Right hindlimb (tissue), 1 donor: ENCODE measurements around the gene MECP2.

Experiments
- DNase-seq: peaks from one replicate; pipeline ENCODE4 v3.0.0-alpha.2; 2018

MECP2 gene

GRCh38 chrX:154115071-154115470 is 17.6 kb upstream of the MECP2 start:
- DNase-seq = no peak

GRCh38 chrX:154114652-154115051 is 17.1 kb upstream of the MECP2 start:
- no peak for DNase-seq

DNA sequence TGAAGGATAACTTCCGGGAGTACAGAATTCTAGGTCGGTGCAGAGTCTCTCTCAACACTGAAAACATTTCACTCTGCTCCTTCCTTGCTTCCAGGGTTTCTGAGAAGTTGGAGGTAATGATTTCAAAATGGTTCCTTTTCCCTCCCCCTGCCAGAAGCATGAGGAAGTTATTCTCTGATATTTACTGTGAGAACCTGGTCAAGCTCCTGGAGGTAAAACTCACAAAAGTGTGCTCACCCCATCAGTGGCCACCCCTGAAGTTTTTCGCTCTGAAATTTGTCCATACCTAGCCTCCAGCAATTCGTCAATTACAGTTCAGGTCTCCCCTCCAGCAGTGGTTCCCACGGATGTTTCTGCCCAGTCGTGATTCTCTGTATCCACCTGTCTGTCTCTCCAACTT is 16.2 kb upstream of the MECP2 start:
- DNase-seq = no peak

DNA sequence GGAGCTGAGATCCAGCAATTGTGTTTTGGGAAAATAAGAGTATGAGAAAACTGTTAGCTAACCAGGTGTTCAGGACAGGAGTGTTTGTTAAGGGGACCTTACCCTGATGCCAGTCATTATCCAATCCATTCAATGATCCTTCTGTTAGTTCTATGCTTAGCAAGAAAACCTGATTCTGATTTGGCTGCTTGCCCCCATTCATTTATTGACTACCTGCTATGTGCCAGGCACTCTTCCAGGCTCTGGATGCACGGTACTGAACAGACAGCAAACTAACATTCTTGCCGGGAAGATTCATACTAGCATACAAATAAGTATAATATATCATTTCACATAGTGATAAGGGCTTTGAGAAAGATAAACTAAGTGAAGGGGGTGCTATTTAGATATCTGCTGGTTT is 1.0 kb upstream of the MECP2 start:
- no peak for DNase-seq

DNA sequence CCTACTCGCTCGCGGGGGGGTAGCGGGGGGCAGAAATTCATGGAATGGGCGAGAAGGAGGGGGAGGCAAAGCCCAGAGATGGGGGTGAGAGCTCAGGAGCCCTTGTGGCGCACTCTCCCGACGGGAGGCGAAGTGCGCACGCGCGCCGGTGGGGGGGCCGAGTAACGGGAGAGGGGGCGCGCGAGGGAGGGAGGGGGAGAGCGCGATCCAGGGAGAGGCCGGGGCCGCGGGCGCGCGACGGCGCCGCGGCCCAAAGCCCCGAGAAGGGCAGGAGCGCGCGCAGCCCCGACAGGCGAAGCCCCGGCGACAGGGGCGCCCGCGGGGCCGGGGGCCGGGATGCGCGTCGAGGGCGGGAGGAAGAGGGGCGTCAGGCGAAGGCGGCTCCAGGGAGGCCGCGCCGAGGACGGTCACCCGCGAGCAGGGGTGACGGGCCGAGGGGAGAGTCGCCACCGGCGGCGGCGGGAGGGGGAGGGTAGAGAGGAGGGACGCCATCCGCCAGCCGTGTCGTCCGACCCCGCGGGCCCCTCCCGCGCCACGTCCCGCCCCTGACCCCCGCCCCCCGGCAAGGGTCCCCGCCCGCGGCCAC is 421 bp downstream of the MECP2 start:
- DNase-seq = peak; percentile 81

DNA sequence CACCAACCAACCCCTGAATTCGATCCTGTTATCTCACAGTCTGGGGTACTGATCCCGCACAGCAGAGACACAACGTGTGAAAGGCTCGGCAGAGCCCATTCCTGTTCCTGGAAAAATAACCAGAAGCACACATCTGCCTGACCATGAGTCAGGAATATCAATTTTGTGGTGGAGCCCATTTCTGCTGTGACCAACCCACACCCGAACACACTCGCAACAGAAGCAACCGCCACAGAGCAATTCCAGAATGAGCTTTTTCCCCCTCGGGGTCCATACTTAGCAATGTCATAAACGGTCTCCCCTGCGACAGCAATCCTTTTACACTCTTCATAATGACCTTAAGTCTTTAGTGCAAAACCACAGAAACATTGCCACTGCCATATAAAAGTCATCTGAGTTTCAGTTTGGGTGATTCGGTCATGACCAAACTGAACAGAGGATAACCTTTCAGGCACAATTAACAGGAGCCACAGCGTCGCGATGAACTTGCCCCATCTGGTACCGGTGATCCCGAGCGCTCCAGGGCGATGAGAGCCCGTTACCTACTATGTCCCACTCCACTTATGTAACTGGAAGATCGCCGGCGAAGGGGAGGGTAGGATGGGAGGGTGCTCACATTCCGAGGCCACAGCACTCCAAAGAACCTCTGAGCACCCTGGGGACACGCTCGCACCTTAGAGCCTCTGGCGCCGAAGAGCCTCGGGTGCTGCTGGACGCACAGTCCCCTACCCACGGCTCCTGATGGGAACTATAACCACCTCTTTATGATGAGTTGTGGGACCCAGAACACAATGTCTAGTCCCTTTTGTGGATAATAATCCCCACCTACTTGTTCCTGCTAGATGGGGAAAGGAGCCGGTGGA is 1.1 kb downstream of the MECP2 start:
- DNase-seq = no peak

GRCh38 chrX:154094833-154095232 is 2.7 kb downstream of the MECP2 start:
- no peak for DNase-seq

DNA sequence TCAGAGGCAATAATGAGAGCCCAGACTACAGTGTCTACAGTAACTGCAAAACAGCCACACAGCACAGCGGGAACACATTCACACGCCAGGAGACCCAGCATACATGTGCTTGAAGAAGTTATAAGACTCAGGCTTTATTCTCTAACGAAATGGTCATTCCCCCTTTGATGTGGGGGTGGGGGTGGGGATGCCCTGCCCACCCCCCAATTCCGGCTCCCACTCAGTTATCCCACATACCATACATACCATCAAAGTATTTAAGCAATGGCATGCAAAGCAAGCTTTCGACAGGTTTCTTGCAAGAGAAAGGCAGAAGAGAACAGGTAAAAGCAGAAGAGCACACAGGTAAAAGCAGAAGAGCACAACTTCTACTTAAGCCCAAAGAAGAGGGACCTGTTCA is 3.6 kb downstream of the MECP2 start:
- no peak for DNase-seq

GRCh38 chrX:154092371-154092770 is 5.1 kb downstream of the MECP2 start:
- no peak for DNase-seq

DNA sequence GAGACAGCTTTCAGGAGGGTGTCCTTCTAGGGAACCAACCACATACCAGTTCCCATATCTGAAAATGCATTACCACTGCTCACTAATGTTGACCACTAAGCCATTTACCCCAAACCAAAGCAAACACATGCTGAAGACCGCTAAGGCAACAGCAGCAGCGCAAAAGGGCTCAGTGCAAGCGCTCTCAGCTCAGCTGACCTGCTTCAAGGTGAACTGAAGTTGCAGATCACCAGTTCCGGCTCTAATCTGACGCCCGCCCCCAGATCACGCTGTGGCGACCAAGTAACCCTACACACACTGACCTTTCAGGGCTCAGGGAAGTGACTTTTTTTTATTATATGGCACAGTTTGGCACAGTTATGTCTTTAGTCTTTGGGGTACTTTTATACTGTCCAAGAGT is 5.8 kb downstream of the MECP2 start:
- DNase-seq = no peak

DNA sequence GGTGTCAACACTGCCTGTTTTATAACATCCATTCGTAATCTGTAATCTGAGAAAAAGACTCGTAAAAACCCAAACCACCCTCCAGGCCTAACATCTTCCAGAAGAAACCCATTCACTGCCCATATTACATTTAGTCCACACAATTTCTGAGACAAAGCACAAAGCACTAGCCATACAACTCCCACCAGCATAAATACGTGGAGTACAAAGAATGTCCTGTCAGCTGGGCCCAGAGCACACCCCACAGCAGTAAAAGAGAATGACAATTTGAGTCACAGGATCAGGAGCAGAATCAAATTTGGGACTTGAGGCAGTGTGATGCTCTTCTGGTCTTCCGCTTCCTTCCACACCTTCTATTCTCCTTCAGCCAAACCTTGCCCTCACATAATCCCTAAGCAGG is 6.8 kb downstream of the MECP2 start:
- DNase-seq = no peak

GRCh38 chrX:154084449-154085300 is 12.8 kb downstream of the MECP2 start:
- DNase-seq = no peak

DNA sequence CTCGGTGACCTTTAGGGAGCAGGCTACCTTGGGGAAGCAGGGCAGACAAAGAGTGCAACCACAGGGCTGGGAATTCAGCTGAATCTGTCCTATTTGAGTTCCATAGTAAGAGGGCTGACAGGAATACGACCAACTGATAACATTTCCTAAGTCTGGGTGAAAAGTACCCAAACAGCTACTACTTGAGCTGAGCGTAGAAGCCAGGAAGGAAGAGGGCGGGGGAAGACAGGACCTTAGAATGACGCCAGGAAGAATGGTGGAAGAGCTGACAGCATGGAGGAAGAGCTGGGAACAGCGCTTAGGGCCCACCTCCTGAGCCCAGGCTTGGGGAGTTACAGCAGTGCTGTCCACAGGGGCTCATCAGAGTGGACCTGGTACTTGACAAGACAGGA is 14.4 kb downstream of the MECP2 start:
- DNase-seq = no peak

- no peak for DNase-seq
Measured at GRCh38 chrX:154082396-154083125, 15.0 kb downstream of the MECP2 start.

GRCh38 chrX:154077101-154077500 is 20.4 kb downstream of the MECP2 start:
- no peak for DNase-seq

DNA sequence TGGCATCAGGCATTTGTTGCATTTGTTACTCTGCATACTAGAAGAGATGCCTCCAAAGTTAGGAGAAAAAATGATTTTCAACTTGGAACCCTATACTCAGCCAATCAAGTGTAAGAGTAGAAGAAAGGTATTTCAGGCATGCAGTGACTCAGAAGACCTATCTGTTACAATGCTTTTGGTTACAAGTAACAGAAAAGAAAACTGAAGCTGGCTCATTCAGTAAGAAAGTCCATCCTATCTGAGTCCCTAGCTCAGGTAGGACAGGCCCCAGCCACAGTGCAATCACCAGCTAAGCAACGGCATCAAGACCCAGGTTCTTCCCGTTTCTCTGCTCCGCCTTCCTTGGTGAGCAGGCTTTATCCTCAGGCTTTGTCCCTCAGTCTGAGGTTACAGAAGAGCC is 23.3 kb downstream of the MECP2 start:
- DNase-seq = no peak

GRCh38 chrX:154072192-154072591 is 25.3 kb downstream of the MECP2 start:
- no peak for DNase-seq

GRCh38 chrX:154068560-154068959 is 29.0 kb downstream of the MECP2 start:
- DNase-seq = no peak

DNA sequence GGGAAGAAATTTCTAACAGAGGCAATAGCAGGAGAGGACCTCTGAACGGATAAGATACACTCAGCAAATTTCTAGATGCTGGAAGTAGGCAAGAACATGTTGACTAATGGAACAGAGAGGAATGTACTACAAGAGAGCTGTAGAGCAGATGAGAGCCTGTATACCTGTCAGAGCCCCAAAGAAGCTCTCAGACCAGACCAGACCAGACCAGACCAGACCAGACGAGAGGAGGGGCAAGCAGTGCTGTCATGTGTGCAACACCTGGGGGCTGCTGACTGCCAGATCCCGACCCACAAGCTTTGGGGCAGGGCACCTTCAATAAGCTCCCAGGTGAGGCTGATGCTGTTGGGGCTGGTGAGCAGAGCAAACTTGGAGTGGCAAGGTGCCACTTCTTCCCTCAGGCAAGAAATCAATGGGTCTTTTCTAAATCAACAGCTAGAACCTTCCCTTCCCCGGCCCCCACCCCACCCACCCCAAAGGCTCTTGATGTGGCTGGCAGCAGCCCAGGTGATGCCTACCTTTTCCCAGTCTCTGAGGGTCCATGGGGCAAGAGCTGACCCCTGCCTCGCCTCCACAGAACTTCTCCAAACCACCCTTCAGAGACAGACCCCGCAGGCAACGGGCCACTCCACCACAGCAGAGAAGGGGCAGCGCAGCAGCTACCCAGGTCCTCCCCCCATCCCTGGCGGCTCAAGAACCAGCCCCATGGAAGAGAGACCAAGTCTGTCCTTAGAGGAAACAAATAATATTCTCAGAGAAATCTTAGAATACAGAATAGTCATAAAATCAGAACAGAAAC is 32.7 kb downstream of the MECP2 start:
- no peak for DNase-seq

GRCh38 chrX:154063234-154063633 is 34.3 kb downstream of the MECP2 start:
- no peak for DNase-seq

DNA sequence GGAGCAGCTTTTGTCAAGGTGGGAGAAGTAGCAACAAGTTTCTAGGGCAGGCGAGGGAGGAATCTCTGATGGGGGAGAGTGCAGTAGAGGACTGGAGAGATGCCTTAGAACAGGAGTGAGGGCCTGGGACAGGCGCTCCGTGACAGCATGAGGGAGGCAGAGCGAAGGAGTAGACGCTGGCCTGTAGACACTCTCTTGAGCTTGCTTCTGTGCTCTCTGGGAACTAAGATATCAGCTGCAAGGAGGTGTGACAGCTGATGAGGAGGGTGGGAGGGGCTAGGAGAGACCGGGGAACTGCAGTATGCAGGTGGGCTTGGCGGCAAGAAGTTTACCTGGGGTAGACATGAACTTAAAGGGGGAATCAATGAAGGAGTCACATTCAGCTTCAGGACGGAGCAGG is 35.7 kb downstream of the MECP2 start:
- no peak for DNase-seq

- no peak for DNase-seq
Measured at GRCh38 chrX:154059729-154060245, 37.7 kb downstream of the MECP2 start.
